H1 (cell line): Measurements from ENCODE around the gene CACNA1C. TPM values are rescaled to one million over a fixed set of nuclear protein-coding genes. Genes with fewer than 3 reads are reported as not detected.

ENCODE experiments used
- CTCF ChIA-PET: fragments of 300-600 bp; sonication (Branson Sonifier 250); formaldehyde crosslinking; loops from one replicate; lab custom pipeline; 2021; ENCODE audit not compliant: partially characterized antibody; lab: Charles Lee
- POLR2A ChIA-PET: fragments of 300-600 bp; sonication (Branson Sonifier 250); formaldehyde crosslinking; loops from one replicate; lab custom pipeline; 2021; ENCODE audit warnings: inconsistent platforms; ENCODE audit not compliant: partially characterized antibody; lab: Charles Lee
- DNase-seq, 2 experiments: peaks; one replicate each; pipeline versions ENCODE4 v3.0.0 to v3.0.0-alpha.2; 2010 to 2022; ENCODE audit warnings: low spot score in 2 of 2, low read depth in 1 of 2, mixed read lengths in 1 of 2
- FAIRE-seq: peaks from 2 replicates; lab custom pipeline; 2011; peaks lifted over from hg19 to GRCh38; lab: Jason Lieb, UNC
- H2AFZ ChIP-seq: 2 replicates; pipeline ENCODE4 v1.8.1; 2012; ENCODE audit warnings: low read length, inconsistent platforms
- H2AK5ac ChIP-seq: 2 replicates; pipeline ENCODE4 v1.6.1; 2013; ENCODE audit warnings: low read depth, low read length
- H2BK120ac ChIP-seq: replicated peaks from 2 replicates; pipeline ENCODE3; 2013; ENCODE audit warnings: low read depth, low read length, inconsistent platforms
- H2BK12ac ChIP-seq: 2 replicates; pipeline ENCODE4 v1.6.1; 2013; ENCODE audit warnings: low read depth, low read length
- H2BK15ac ChIP-seq: 2 replicates; pipeline ENCODE4 v1.6.1; 2013; ENCODE audit warnings: low read length
- H2BK20ac ChIP-seq: 2 replicates; pipeline ENCODE4 v1.6.1; 2013; ENCODE audit warnings: low read length
- H2BK5ac ChIP-seq: 2 replicates; pipeline ENCODE4 v1.6.1; 2013; ENCODE audit warnings: low read depth, low read length
- H3K14ac ChIP-seq: 2 replicates; pipeline ENCODE4 v1.6.1; 2013; ENCODE audit warnings: inconsistent platforms; ENCODE audit not compliant: insufficient read length
- H3K18ac ChIP-seq: 2 replicates; pipeline ENCODE4 v1.6.1; 2013; ENCODE audit warnings: low read length; ENCODE audit errors: extremely low read depth
- H3K23ac ChIP-seq: 2 replicates; pipeline ENCODE4 v1.6.1; 2013; ENCODE audit warnings: inconsistent platforms; ENCODE audit not compliant: insufficient read length
- H3K23me2 ChIP-seq: 2 replicates; pipeline ENCODE4 v1.6.1; 2013; ENCODE audit warnings: low read depth, low read length
- H3K27ac ChIP-seq: 2 replicates; pipeline ENCODE4 v1.6.1; 2011; ENCODE audit warnings: low read depth, low read length, inconsistent platforms
- H3K27me3 ChIP-seq, 4 experiments: replicated peaks in 1 of 4; 1 replicate in 1 of 4; 2 replicates in 3 of 4; pipeline versions ENCODE4 v1.6.1 to v1.8.1; 2011 to 2013; ENCODE audit warnings: low read length in 3 of 4, mild to moderate bottlenecking in 3 of 4, inconsistent platforms in 2 of 4, mixed read lengths in 2 of 4, moderate library complexity in 1 of 4; ENCODE audit not compliant: control insufficient read depth in 3 of 4, insufficient read depth in 3 of 4; ENCODE audit errors: extremely low read depth in 1 of 4
- H3K36me3 ChIP-seq, 4 experiments: 2 replicates each; pipeline versions ENCODE4 v1.6.1 to v1.8.1; 2011 to 2013; ENCODE audit warnings: mild to moderate bottlenecking in 4 of 4, low read length in 3 of 4, moderate library complexity in 2 of 4, control low read depth in 1 of 4, inconsistent platforms in 1 of 4; ENCODE audit not compliant: insufficient read depth in 4 of 4, control insufficient read depth in 2 of 4
- H3K4ac ChIP-seq: replicated peaks from 2 replicates; pipeline ENCODE3; 2013; ENCODE audit warnings: low read length, low read depth, mixed read lengths, inconsistent platforms; ENCODE audit not compliant: insufficient read length
- H3K4me1 ChIP-seq, 4 experiments: replicated peaks in 1 of 4; 1 replicate in 1 of 4; 2 replicates in 3 of 4; pipeline versions ENCODE4 v1.6.1 to v1.8.1; 2011 to 2013; ENCODE audit warnings: low read length in 3 of 4, inconsistent platforms in 2 of 4, mixed read lengths in 1 of 4; ENCODE audit not compliant: insufficient read depth in 4 of 4, control insufficient read depth in 3 of 4
- H3K4me2 ChIP-seq, 2 experiments: 2 replicates each; pipeline versions ENCODE4 v1.6.1 to v1.8.1; 2011 to 2013; ENCODE audit warnings: low read depth in 2 of 2, low read length in 2 of 2, control low read depth in 1 of 2, inconsistent platforms in 1 of 2, mild to moderate bottlenecking in 1 of 2; ENCODE audit not compliant: insufficient read depth in 1 of 2
- H3K4me3 ChIP-seq, 4 experiments: fragments of 200-600, 300-600 bp in 1 of 4; sonication (generic), shearing (Covaris generic), sonication (Bioruptor Twin) in 1 of 4; 2 replicates each; pipeline versions ENCODE4 v1.5.1 to v1.8.1; 2011 to 2016; ENCODE audit warnings: low read length in 4 of 4, low read depth in 3 of 4, control low read depth in 2 of 4, inconsistent platforms in 2 of 4, mild to moderate bottlenecking in 2 of 4, mixed read lengths in 1 of 4, moderate library complexity in 1 of 4; ENCODE audit not compliant: insufficient read depth in 2 of 4; ENCODE audit errors: extremely low read depth in 1 of 4
- H3K56ac ChIP-seq: replicated peaks from 2 replicates; pipeline ENCODE3; 2013; ENCODE audit warnings: low read depth, mild to moderate bottlenecking, mixed read lengths, low read length, inconsistent platforms; ENCODE audit not compliant: insufficient read length
- H3K79me1 ChIP-seq: 2 replicates; pipeline ENCODE4 v1.6.1; 2013; ENCODE audit warnings: low read depth, low read length, control low read depth
- H3K79me2 ChIP-seq, 2 experiments: 2 replicates each; pipeline versions ENCODE4 v1.6.1 to v1.8.1; 2012 to 2013; ENCODE audit warnings: low read length in 2 of 2, mild to moderate bottlenecking in 2 of 2, inconsistent platforms in 1 of 2; ENCODE audit not compliant: insufficient read depth in 2 of 2, control insufficient read depth in 1 of 2
- H3K9ac ChIP-seq, 4 experiments: replicated peaks in 1 of 4; 1 replicate in 1 of 4; 2 replicates in 3 of 4; pipeline versions ENCODE4 v1.6.1 to v1.8.1; 2011 to 2013; ENCODE audit warnings: low read depth in 3 of 4, low read length in 3 of 4, control low read depth in 2 of 4, mild to moderate bottlenecking in 2 of 4, moderate library complexity in 2 of 4, inconsistent platforms in 1 of 4; ENCODE audit errors: extremely low read depth in 1 of 4
- H3K9me3 ChIP-seq, 2 experiments: 2 replicates each; pipeline versions ENCODE4 v1.6.1 to v1.8.1; 2012 to 2013; ENCODE audit warnings: mild to moderate bottlenecking in 2 of 2, moderate library complexity in 2 of 2, control low read depth in 1 of 2, inconsistent platforms in 1 of 2, low read depth in 1 of 2, low read length in 1 of 2, mixed read lengths in 1 of 2; ENCODE audit not compliant: insufficient read depth in 2 of 2
- H4K20me1 ChIP-seq, 2 experiments: replicated peaks in 1 of 2; 2 replicates each; pipeline versions ENCODE3 to v1.8.1; 2011 to 2013; ENCODE audit warnings: inconsistent platforms in 2 of 2, low read length in 2 of 2, mild to moderate bottlenecking in 1 of 2; ENCODE audit not compliant: insufficient read depth in 2 of 2, control insufficient read depth in 1 of 2
- H4K5ac ChIP-seq: 2 replicates; pipeline ENCODE4 v1.6.1; 2013; ENCODE audit warnings: low read length, low read depth, mixed read lengths, inconsistent platforms; ENCODE audit not compliant: insufficient read length
- H4K8ac ChIP-seq: 2 replicates; pipeline ENCODE4 v1.8.0; 2013; ENCODE audit warnings: mild to moderate bottlenecking, moderate library complexity, low read length, inconsistent platforms; ENCODE audit not compliant: insufficient read depth; ENCODE audit errors: extremely low read depth
- H4K91ac ChIP-seq: replicated peaks from 2 replicates; pipeline ENCODE3; 2013; ENCODE audit warnings: low read length, mixed read lengths, inconsistent platforms; ENCODE audit not compliant: insufficient read length
- GABPA ChIP-seq: IDR thresholded peaks from 2 replicates; pipeline ENCODE4 v1.6.1; 2011; ENCODE audit warnings: mild to moderate bottlenecking, low read length, moderate library complexity, borderline replicate concordance; ENCODE audit not compliant: insufficient read depth
- HDAC6 ChIP-seq: IDR thresholded peaks from one replicate; pipeline ENCODE4 v1.7.1; 2012; ENCODE audit warnings: low read depth, mild to moderate bottlenecking, inconsistent platforms, low read length, moderate library complexity
- NANOG ChIP-seq: IDR thresholded peaks from 2 replicates; pipeline ENCODE4 v1.6.1; 2011; ENCODE audit warnings: low read length, low read depth, mild to moderate bottlenecking, inconsistent platforms; ENCODE audit not compliant: insufficient read depth, poor library complexity, severe bottlenecking
- RBBP5 ChIP-seq: IDR thresholded peaks from 2 replicates; pipeline ENCODE4 v1.7.1; 2012; ENCODE audit warnings: low read depth, mild to moderate bottlenecking, inconsistent platforms, low read length, moderate library complexity, borderline replicate concordance
- SRF ChIP-seq: IDR thresholded peaks from 2 replicates; pipeline ENCODE4 v1.6.1; 2011; ENCODE audit warnings: mild to moderate bottlenecking, low read depth, low read length, moderate library complexity
- USF2 ChIP-seq: IDR thresholded peaks from 2 replicates; pipeline ENCODE4 v1.6.1; 2011; ENCODE audit warnings: low read length, improper control_type of control experiment
- ZNF274 ChIP-seq: IDR thresholded peaks from 2 replicates; pipeline ENCODE4 v1.7.0; 2012; ENCODE audit warnings: low read length, borderline replicate concordance; ENCODE audit errors: extremely low read depth
- WGBS, 2 experiments: shearing (Covaris generic) in 1 of 2; methylation state at CpG; one replicate each; pipeline versions ENCODE4 v1.1.6 to v1.1.7; 2013 to 2015; ENCODE audit warnings: low lambda C conversion rate in 2 of 2, mixed read lengths in 2 of 2, inconsistent platforms in 1 of 2, low coverage in 1 of 2, missing lambda C conversion rate in 1 of 2; ENCODE audit not compliant: insufficient replicate concordance in 2 of 2, insufficient coverage in 1 of 2, insufficient read length in 1 of 2; ENCODE audit errors: extremely low coverage in 1 of 2, missing lambda C conversion rate in 1 of 2; 5-methylcytosine and 5-hydroxymethylcytosine counted together
- polyA plus RNA-seq, 7 experiments: library from polyadenylated mRNA; depleted of rRNA in 3 of 7; stranded (reverse) in 5 of 7; unstranded in 2 of 7; fragments of >200 nt in 5 of 7; fragments of 200-250 nt in 2 of 7; gene quantifications; 1 replicate in 5 of 7; 2 replicates in 1 of 7; 4 replicates in 1 of 7; pipeline versions ENCODE4 v1.2.1 to v1.2.3, GENCODE V29; 2011 to 2013; ENCODE audit warnings: missing spikeins in 2 of 7, mixed read lengths in 2 of 7
- total RNA-seq: library from RNA; stranded (reverse); fragmentation: NEBNext Ultra II Directional; extraction: Animal tissue kit (Norgen Biotek cat#: 25700); gene quantifications from 2 replicates; pipeline ENCODE4 v1.2.1, GENCODE V29; 2021
- TF ChIP-seq, protein P1 (sequence below): IDR thresholded peaks from 2 replicates; pipeline ENCODE4 v1.6.1; 2011; ENCODE audit warnings: low read depth, mild to moderate bottlenecking, low read length; ENCODE audit not compliant: insufficient read depth
- TF ChIP-seq, protein P2 (sequence below): IDR thresholded peaks from 2 replicates; pipeline ENCODE4 v1.6.1; 2012; ENCODE audit warnings: inconsistent platforms

The CACNA1C gene
- total and polyA plus RNA-seq, 2 of the 8 experiments (the other 6 are each of a cell fraction or from before 2014, with no cell fraction given): 1.3 TPM

- H3K4me3 ChIP-seq: peak overlapping the region in 3 of 4 experiments; percentile 3 to 50 (median 7); a peak in 4 of 8 replicates
- H2AFZ ChIP-seq: no peak overlapping the region
- peak overlapping the region; percentile 27 for H4K5ac ChIP-seq
- peak overlapping the region; percentile 74; the same call in 1 of the 2 replicates for H2BK20ac ChIP-seq
- H4K8ac ChIP-seq: no peak overlapping the region
- no peaks in the 10 kb centered on the region for H4K20me1 ChIP-seq
- H2BK120ac ChIP-seq: peak overlapping the region; percentile 25
- H3K4me1 ChIP-seq: peaks cover 7 to 24% (median 13%) of the 10 kb centered on the region in 4 experiments; a peak in 6 of 7 replicates
- ChIA-PET CTCF (interaction anchor here (0.9 to 3.4 kb wide), 7 partner anchors 44 to 169 kb away, joined by 3 to 15 read pairs (median 3); no protein-coding TSS in a partner anchor), POLR2A (interaction anchor here (0.7 to 1.4 kb wide), 9 partner anchors 9 to 543 kb away, joined by 3 to 5 read pairs (median 3); no protein-coding TSS in a partner anchor)
- no peak overlapping the region for H3K4ac ChIP-seq
- no peaks in the 10 kb centered on the region for H3K79me2 ChIP-seq
- no peaks in the 10 kb centered on the region for H3K9me3 ChIP-seq
- peak overlapping the region; percentile 95 for H2BK5ac ChIP-seq
- no peak overlapping the region; the same call in 1 of the 2 replicates for H2BK15ac ChIP-seq
- peak overlapping the region; percentile 32 for H4K91ac ChIP-seq
- 5% methylated on average over 18 of the region's 18 CpGs; no CpG with 5 or more reads in 1 of the 2 experiments for WGBS, 2 experiments
- no peak overlapping the region for H3K23ac ChIP-seq
- H3K9ac ChIP-seq: peak overlapping the region in 1 of 4 experiments; percentile 29; a peak in 2 of 7 replicates
- H3K79me1 ChIP-seq: no peaks in the 10 kb centered on the region
- DNase-seq (peak; percentile 71 to 72), FAIRE-seq (peak; percentile 81)
- no peak overlapping the region for H2AK5ac ChIP-seq
- no peak overlapping the region for H3K14ac ChIP-seq
- H3K4me2 ChIP-seq: peak overlapping the region; percentile 51 to 65
- no peaks in the 10 kb centered on the region for H3K27me3 ChIP-seq
- H3K23me2 ChIP-seq: no peaks in the 10 kb centered on the region
- peak overlapping the region; percentile 85; the same call in 1 of the 2 replicates for H2BK12ac ChIP-seq
- peak overlapping the region; percentile 97 for H3K18ac ChIP-seq
- H3K56ac ChIP-seq: no peak overlapping the region
- H3K36me3 ChIP-seq: no peaks in the 10 kb centered on the region
- H3K27ac ChIP-seq: peak overlapping the region; percentile 9; the same call in 1 of the 2 replicates
- no peak for TF ChIP-seq ZNF274
- TF ChIP-seq, protein P1, sequence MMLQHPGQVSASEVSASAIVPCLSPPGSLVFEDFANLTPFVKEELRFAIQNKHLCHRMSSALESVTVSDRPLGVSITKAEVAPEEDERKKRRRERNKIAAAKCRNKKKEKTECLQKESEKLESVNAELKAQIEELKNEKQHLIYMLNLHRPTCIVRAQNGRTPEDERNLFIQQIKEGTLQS: 0 out of 2 replicates have a peak, but pooled peaks have one; percentile 46
- TF ChIP-seq GABPA: 0 out of 2 replicates have a peak, but pooled peaks have one; percentile 15
- no peak; the same call in 1 of the 2 replicates for TF ChIP-seq RBBP5
- no peak for TF ChIP-seq SRF
- TF ChIP-seq NANOG: peak; percentile 51
- no peak for TF ChIP-seq HDAC6
- TF ChIP-seq, protein P2, sequence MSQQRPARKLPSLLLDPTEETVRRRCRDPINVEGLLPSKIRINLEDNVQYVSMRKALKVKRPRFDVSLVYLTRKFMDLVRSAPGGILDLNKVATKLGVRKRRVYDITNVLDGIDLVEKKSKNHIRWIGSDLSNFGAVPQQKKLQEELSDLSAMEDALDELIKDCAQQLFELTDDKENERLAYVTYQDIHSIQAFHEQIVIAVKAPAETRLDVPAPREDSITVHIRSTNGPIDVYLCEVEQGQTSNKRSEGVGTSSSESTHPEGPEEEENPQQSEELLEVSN: no peak
- TF ChIP-seq USF2: no peak
These were observed 145.3 kb downstream of the CACNA1C start for GRCh38 chr12:2198005-2198501.
